SKM-1 treated with dmso at 0.1 percent for 144 hours (cell line): Measurements from ENCODE around the gene RALGAPA2.
A peak's percentile ranks its signal among the peaks of the same experiment; 100 is the strongest.

Experiments
- DNase-seq: peaks from one replicate; lab custom pipeline; 2025; ENCODE audit not compliant: unreplicated experiment; lab: John Stamatoyannopoulos, UW

The RALGAPA2 gene

DNA sequence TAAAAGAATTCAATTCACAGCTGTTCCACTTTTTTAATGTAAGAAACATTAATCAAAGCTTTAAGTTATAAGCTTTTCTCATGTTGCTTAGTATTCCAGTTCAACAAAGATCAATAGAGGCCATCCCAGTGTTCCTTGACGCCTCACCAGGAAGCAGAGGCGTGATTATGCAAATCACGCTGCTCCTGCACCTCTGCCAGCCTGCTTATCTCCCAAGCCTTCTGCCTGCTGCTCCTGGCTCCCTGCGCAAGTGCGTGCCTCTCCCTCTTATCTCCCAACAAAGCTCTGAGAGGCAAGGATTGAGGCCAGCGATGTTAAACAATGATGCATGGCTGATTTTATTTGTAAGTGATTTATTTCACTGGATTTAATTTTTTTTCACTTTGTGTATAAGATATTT is 301.8 kb downstream of the RALGAPA2 start:
- no peak for DNase-seq

DNA sequence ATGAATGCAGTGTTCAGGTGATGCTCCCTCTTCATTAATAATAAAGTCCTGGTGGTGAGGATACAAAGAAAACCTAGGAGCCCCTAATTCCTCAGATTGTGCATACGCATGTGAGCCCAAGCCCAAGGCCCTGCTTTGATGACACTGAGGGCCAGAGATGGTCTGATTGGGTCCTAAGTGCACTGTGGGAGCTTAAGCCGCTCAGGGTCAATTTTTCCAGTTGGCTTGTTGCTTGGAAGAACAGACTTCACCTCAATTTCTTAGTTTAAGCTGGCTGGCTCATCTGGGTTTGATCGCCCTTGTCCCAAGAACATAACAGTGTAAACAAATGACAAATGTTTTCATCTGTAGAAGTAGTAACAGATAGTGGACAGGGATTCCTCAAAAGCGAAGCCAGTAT is 303.1 kb downstream of the RALGAPA2 start:
- DNase-seq = no peak

DNA sequence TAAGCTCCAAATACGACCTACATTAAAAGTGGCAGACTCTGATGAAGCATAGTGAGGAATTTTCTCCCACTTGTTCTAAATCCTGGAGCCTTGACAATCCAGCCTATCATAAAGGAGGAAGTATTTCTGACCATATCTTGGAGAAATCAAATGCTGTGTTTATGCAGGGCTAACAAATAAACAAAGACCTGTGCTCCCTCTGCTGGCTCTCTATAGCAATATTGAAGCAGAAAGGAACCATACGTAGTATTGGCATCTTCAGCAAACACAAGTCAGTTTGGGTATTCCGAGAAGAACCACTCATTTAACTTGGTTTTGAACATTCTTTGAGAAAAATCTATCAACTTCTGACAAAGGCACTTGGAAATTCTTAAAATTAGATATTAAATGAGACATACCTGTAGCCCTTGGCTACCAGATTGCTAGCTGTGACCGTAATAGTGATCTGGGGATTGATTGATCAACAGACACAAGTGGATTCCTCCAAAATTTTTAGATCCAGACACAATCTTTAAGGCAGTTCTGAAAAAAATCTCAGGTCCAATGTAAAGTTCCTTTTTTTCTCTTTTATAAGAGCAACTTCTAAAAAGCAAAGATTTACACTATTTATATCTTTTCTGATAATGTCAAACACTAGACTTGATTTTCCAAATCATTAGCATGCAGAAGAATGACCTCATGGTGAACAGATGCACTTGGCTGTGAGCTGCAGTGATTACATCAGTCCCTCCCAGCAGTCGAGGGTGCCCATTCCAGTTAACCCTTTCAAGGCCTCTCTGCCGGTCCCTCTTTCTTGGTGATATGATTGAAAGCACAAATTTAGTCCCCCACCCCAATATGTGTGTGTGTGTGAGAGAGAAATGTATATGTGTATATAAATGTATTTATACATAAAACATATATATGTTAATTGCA is 304.3 kb downstream of the RALGAPA2 start:
- no peak for DNase-seq

DNA sequence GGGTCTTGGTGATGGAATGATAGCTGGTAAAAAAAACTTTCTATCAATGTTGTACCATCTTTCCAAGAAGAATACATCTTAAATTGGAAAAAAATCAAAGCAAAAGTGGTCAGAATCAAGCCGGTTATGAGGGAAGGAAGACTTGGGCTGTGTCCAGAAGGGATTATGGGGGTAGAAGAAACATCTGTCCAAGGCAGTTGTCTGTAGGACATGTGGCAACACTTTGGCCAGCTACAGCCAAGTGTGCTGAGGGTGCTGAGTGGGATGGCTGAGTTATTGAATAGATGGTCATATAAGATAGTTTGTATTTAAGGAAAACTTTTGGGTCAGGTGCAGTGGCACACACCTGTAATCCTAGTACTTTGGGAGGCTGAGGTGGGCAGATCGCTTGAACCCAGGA is 306.1 kb downstream of the RALGAPA2 start:
- DNase-seq = no peak

DNA sequence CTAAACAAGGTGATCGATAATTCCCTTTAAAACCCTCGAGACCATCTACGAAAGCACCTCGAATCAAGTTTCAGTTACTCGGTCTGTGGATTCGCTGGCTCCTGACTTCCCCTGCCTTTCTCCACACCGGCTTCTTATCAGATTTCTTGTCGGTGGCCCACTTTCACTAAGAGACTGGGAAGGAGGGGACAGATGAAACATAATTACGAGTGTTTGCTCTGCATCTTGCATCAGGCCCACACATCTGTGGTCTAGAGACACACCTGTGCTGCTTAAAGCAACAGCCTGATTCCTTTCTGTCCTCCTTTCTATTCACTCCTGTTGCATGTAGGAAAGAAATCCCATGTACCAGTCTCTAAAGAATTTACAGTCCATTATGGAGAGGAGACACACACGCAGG is 306.8 kb downstream of the RALGAPA2 start:
- no peak for DNase-seq

DNA sequence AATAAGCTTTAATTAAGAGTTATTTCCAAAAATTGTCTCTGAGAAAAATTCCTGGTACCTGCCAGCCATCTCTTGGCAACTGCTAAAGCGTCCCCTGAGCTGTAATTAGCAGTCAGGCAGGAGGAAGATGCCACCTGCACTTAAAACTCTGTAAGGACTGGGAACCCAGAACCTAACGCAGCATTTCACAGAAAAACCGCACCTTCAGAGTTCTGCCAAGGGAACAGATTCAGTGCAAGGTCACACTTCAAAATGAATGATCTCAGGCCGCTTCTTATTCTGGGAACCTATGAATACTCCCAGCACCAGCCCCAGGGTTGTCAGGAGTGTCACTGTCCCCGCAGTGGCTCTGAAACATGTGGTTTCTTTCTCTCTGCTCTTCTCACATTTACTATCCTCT is 307.8 kb downstream of the RALGAPA2 start:
- no peak for DNase-seq

DNA sequence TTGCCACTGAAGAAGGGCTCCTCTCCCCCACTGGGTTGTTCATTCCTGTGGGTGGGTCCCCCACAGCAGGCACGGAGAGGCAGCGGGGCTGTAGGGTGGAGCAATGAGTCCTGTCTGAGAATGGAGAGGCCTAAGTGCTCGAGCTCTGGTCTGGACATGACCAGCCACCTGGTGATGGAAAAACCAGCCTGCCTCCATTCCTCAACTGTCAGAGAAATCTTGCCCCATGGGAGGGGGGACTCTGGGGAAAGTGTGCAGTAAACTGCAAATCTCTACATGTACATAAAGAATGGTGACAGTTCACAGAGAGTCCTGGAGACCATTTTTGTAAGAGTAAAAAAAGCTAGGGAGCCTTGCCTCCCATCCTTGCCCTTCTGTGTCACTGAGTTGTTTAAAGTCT is 310.5 kb downstream of the RALGAPA2 start:
- no peak for DNase-seq

DNA sequence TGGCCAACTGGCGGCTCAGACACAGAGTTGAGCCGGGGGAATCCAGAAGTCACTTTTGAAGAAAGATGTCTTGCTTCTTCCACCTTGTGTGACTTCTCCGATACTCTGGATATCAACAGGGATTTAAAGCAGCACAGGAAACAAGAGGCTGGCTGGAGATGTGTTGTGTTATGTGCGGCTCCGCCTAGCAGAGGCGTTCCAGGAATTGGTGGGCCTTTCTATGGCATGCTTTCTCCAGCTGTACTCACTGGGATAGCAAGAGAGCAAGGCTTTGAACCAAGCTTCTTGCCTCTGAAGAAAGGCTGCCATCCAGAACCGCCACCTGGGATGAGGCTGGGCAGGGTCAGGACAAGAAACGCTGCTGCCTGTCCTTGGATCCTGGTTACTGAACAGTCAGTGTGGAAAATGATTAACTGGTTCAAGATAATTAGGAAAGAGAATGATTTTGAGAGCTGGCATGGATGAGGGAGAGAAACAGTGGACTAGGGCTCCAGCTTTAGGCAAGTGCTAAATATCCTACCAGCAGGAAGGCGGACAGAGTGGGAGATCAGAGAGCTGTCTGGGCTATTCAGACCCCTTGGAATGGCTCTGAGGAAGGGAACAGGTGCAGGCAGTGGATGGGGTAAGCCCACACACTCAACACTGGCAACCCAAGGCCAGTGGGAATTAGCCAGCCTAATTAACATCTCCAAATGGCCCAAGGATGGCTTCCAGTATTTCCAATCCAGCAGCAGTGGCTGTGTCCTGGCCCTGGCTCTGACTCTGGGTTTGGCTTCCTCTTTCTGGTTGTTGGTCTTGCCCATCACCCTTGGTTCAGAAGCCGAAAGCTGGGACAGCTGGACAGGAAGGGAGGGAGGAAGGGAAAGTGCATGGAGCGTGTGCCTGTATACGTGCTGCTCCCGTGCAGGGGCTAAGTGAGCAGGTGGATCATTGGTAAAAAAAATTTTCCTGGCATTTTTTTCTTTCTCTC is 312.6 kb downstream of the RALGAPA2 start:
- no peak for DNase-seq

DNA sequence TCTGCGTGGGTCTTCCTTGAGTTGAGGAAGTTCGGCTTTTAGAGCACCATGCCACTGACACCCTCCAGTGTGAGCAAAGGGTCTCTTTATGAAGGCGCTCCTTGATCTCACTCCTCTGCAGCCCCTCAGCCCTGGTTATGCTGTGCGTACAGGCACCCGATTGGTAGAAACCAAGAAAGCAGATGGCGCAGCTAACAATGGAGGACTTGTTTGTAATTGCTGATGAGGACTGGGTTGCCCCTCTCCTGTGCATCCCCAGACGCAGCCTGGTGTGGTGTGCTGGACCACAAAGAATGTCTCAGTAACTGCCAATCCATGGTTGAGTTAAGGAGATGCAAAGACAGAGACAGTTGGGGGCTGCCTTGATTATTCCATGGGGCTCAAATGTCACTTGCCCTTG is 314.3 kb downstream of the RALGAPA2 start:
- no peak for DNase-seq

DNA sequence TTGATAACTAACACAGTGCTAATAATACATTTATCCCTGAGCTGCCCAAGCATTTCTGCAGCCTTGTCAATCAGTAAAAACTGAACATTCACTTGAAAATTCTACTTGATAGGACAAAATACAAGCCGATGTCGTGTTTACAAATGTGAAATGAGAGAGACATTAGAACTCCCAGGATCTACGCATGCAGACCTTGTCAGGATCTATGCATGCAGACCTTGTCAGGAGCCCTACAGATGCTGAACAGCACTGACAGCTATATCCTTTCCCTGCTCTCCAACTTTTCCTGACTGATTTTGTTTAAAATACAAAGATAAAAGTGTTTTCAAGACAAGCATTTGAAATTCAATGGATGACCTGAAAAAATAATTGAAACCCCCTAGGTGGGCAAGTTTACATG is 315.6 kb downstream of the RALGAPA2 start:
- no peak for DNase-seq

DNA sequence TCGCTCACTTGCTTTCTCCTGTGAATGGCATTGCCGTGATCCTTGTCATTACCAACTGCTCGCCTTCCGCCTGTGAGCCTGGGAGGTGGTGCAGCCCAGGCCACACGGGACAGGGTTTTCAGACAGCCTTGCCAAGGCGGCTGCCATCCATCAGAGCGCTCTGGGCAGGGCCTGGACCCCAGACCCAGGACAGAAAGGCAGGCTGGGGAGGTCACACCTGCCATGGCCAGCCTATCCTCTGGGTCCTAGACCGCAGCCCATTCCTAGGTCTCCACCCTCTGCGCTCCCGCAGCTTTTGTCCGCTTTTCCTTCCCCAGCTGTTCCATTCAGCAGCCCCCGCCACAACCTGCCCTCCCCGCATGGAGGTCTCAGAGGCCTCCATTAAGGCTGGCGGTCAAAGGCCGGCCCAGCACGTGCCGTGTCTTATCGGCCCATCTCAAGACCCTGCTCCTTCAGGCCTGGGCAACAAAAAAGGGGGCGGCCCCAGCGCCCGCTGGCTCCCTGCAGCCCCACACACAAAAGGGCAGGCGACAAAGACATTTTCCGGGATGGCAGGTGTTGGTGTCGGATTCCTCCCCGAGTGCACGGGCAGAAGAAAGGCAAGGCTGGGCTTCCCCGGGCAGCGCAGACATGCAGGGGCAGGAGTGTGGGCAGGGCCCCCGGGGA is 316.4 kb downstream of the RALGAPA2 start:
- DNase-seq = no peak

DNA sequence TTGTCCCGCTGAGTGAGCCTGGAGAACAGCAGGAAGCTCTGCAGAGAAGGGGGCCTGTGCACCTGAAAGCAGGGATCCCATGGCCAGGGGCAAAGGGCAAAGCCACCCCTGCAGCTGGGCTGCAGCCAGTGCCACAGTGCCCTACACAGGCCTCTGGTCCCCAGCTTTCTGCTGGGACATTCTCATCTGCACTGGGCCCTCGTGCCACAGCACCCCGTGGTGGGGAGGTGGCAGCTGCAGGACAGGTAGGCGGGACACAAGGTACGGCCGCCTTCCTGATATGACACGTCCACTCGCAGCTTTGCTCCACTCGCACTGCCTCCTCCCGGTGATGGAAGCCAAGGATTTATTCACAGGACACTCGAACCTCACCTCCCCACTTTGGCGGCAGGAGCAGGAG is 317.4 kb downstream of the RALGAPA2 start:
- DNase-seq = no peak

DNA sequence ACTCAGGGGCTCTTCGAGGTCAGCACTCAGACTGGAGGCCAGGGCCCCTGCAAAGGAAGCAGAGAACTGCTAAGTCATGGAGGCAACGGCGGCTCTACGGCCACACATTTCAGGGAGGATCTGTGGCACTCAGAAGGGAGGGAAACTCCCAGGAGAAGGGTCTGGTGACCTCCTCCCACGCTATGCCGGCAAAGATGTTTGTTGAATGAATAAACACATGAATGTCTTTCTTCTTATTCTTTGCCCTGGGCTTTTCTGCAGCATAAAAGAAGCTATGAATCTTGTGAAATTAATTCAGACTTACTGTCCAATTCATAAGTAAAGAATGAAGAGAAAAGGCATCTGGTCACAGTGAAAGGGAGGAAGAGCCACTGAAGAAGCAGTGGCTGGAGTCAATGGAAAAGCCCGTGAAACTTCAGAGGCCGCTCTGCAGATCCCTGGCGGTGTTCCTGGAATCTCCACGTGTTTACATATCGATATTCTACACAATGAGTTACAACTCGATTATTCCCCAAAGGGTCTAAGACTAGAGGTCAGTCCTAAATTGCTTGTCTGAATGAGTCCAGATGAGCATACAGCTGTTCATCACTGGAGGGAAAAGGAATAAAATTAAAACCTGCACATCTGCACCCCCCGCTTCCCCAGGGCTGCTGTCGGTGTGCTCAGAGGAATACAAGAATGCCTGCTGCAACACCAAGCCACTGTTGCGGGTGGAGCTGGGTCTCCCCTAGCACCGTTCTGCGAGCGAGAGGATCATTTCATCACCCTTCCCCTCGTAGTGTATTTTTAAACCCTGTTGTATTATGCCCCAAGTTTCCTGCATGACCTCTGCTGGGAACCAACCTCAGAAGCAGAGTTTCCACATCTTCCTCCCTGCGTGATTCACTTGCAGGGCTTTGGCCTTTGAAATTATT is 319.0 kb downstream of the RALGAPA2 start:
- peak; percentile 23 for DNase-seq

DNA sequence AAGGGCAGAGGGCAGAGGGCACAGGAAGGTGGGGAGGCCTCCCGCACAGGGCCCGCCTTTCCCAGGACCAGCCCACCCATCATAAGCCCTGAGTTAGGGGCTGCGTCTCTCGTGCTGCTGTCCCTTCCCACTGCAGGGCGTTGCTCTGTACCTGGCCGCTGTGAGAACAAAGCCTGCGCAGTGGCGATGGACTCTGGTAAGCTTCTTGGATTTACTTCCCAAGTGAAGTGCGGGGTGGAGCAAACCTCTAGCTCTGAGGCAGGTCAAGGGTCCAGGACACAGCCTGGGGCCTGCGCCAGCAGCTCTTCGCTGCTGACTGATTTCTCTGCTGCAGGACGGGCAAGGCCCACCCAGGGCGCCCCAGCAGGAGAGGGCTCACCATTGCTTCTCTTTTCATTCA is 320.7 kb downstream of the RALGAPA2 start:
- DNase-seq = no peak

DNA sequence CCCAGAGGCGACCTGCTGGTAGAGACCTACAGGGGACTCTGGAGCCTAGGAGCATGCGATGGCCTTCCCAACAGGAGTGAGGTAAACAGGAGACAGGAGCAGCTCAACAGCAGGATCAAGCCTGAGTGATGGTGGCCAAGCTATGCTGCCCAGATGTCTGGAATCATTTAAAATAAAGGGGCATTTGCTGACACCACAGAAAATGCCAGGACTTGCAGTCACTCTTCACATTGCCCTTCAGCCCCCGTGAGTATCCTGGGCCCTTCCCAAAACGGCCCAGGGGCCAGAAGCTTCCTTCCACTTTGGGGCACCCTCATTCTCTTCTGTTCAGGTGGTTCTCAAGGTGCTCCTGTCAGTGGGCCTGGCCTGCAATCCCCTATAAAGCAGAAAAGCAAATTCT is 321.3 kb downstream of the RALGAPA2 start:
- DNase-seq = no peak

DNA sequence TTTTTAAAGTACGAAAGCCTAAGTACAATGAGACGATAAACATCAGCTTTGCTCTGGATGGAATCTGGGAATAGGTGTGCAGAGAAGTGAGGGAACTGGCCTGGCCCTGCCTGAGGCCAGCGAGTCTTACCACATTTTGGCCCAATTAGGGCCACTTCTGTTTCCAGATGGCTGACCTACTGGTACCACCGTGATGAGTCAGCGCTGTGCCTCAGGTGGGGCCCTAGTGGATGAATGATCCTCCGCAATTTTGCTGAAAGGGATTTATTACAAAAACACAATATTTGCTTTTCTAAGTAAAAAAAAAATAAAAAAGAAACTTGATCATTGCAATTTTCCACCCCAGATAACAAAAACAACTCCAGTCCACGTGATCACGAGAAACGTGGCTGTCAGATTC is 322.1 kb downstream of the RALGAPA2 start:
- no peak for DNase-seq

DNA sequence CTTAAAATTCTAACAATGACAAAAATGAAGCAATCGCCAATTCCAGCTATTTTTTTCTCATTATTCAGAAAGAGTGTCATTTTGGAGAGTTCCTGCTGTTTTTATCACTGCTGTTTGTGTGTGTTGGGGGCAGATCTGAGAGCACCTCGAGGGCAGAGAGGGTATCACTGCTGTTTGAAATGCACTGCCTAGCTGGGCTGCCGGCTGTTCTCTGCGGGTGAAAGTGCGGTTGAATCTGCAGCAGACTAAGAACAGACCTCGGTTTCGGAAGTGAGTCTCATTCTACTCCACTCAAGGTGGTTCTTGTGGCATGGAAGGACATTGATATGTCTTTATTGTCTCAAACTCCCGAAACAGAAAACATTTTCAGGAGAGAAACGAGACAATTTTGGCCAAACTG is 326.3 kb downstream of the RALGAPA2 start:
- no peak for DNase-seq

DNA sequence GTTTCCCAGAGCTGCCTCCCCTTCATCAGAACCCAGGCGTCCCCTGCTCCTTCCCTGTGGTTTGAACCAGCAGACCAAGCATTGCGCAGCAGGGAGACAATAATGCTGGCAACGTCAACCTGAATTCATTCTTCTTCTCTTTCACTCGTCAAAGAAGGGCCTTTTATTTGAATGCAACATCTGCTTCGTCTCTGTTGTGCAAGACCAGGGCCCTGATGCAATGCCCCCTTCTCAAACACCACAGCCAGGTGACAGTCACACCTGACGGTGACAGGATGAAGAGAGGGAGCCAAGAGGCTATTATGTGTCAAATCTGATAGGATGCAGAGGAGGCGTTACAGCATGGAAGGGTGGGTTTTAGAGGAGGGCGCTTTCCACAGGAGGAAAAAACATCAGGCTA is 336.6 kb downstream of the RALGAPA2 start:
- no peak for DNase-seq

DNA sequence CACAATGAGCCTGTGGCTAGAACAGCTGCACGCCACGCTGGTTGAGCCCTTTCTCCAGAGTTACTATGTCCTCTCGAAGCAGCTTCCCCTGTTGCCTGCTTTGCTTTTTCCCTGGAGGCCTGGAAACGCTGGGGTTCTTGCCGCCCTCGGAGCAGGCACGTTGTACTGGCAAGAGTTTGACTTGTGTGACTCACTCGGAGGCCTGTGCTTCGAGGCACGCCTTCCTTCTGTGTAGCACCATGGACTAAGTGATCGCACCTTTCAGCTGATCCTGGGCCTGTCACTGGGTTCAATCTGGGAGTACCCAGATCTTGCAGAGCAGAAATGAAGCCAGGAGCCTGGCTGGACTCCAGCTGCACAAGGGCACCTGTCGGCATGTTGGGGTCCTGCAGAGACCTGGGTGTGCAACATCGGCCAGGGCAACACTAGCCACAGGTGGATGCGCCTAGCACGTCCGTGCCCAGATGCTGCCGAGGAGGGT is 339.3 kb downstream of the RALGAPA2 start:
- no peak for DNase-seq

DNA sequence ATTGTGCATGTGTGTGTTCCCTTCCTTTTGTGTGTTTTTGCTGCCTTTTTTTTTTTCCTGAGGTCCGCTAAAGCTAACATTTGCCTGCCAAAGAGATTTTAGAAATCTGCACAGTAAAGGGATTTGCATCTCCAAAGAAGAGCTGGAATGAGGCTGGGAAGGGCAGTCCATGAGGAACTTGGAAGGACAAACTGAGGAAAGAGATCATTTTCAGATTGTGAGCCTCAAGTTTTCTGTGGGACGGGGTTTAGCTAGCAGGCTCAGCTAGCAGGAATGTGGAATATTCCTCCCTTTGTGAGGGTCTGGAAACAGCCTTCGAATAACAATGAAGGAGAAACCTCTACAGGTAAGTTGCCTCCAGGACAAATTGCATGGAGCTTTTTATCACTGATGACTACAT is 340.8 kb downstream of the RALGAPA2 start:
- DNase-seq = no peak
